ENCODE data around the gene ZC3H7A. TPM values are rescaled to one million over a fixed set of nuclear protein-coding genes. Genes with fewer than 3 reads are reported as not detected.

The ZC3H7A gene
- total RNA-seq, 1 donor from 2014 or later: 163 TPM

DNA sequence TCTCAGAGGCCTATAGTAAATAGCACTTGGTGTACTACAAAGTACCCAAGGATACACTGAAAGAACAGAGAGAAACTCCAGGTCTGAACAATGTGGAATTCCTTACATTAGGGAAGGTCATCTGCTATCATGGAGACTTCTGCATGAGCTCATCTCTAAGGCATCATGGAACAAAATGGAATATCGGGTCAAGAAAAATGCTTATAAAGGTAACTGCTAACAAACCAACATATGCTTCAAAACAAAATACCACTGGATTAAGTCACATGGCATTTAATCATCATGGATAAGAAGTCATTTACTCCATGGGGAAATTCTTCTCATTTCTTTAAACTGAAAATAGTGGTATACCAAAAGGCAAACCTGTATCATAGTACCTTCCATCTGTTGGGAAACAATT lies 88.6 kb downstream of the ZC3H7A start:
- Mint-ChIP-seq H3K27ac (no peak overlapping the region), H3K4me1 (peaks cover 15% of the 10 kb centered on the region), H3K27me3 (no peaks in the 10 kb centered on the region), H3K4me3 (no peak overlapping the region), H3K9me3 (no peaks in the 10 kb centered on the region), H3K36me3 (ENCODE audit: low read depth) (peaks cover 65% of the 10 kb centered on the region)
- CTCF ChIA-PET: interaction anchor here (1.0 to 1.2 kb wide), 2 partner anchors 8 to 19 kb away, joined by 3 to 4 read pairs; no protein-coding TSS in a partner anchor
- POLR2A ChIA-PET: no interaction called here
- no peak for DNase-seq
- intact Hi-C loops (cut with micrococcal nuclease): no loop called here
- TF ChIP-seq, protein P1, sequence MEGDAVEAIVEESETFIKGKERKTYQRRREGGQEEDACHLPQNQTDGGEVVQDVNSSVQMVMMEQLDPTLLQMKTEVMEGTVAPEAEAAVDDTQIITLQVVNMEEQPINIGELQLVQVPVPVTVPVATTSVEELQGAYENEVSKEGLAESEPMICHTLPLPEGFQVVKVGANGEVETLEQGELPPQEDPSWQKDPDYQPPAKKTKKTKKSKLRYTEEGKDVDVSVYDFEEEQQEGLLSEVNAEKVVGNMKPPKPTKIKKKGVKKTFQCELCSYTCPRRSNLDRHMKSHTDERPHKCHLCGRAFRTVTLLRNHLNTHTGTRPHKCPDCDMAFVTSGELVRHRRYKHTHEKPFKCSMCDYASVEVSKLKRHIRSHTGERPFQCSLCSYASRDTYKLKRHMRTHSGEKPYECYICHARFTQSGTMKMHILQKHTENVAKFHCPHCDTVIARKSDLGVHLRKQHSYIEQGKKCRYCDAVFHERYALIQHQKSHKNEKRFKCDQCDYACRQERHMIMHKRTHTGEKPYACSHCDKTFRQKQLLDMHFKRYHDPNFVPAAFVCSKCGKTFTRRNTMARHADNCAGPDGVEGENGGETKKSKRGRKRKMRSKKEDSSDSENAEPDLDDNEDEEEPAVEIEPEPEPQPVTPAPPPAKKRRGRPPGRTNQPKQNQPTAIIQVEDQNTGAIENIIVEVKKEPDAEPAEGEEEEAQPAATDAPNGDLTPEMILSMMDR (IDR thresholded peaks at IDR 0.05): no peak
- ATAC-seq (ENCODE audit: low read depth): no peak

DNA sequence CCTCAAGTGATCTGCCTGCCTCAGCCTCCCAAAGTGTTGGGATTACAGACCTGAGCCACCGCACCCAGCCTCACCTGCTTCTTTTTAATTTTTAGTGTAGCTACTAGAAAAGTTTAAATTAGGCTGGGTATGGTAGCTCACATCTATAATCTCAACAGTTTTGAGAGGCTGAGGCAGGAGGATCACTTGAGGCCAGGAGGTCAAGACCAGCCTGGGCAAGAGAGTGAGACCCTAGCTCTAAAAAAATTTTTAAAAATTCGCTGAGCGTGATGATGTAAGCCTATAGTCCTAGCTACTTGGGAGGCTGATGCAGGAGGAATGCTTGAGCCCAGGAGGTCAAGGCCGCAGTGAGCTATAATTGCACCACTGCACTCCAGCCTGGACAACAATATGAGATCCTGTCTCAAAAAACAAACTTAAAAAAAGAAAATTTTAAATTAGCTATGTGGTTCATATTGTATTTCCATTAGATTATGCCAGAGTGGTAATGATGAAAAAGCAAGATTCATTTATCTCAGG lies 89.3 kb downstream of the ZC3H7A start:
- TF ChIP-seq, protein P1 (IDR thresholded peaks at IDR 0.05): no peak
- no peak overlapping the region for H3K4me3 Mint-ChIP-seq
- H3K27ac Mint-ChIP-seq: no peak overlapping the region
- ATAC-seq (ENCODE audit: low read depth): no peak
- ChIA-PET POLR2A (interaction anchor here (0.7 to 0.9 kb wide), 2 partner anchors 118 to 122 kb away, joined by 3 to 6 read pairs; no protein-coding TSS in a partner anchor), CTCF (interaction anchor here (1.0 to 1.2 kb wide), 2 partner anchors 9 to 18 kb away, joined by 3 to 4 read pairs; no protein-coding TSS in a partner anchor)
- no peaks in the 10 kb centered on the region for H3K27me3 Mint-ChIP-seq
- intact Hi-C loops (cut with micrococcal nuclease): no loop called here
- no peak for DNase-seq
- peaks cover 16% of the 10 kb centered on the region for H3K4me1 Mint-ChIP-seq
- no peaks in the 10 kb centered on the region for H3K9me3 Mint-ChIP-seq
- H3K36me3 Mint-ChIP-seq (ENCODE audit: low read depth): peaks cover 69% of the 10 kb centered on the region

DNA sequence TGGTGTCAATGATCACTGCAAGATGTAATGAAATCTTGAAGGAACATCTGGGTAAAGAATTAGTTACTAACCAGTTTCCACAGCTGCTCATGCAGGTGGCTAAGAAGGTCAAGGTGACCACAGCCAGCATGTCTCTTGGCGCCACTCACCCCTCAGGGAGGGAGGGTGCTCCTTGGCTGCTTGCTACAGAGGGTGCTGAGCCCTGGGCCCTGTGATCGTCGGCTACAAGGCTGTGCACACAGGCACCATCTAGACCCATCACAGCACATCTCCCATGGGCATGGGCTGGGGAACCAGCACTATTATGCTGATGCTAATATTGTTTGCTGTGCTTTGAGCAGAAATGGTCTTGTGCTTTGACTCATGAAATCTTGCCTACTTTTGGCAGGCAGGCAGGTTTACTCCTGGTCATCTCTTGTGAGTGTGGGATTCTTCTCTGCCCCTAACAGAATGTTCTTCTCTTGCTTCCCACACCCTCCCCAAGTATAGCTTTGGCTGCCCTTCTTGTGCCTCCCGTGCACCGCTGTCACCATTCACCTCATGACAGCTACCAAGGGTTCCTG lies 90.8 kb downstream of the ZC3H7A start:
- peaks cover 12% of the 10 kb centered on the region for H3K4me1 Mint-ChIP-seq
- ChIA-PET POLR2A (no interaction called here), CTCF (no interaction called here)
- no peak for ATAC-seq (ENCODE audit: low read depth)
- H3K27ac Mint-ChIP-seq: no peak overlapping the region
- intact Hi-C loops (cut with micrococcal nuclease): no loop called here
- TF ChIP-seq, protein P1 (IDR thresholded peaks at IDR 0.05): no peak
- H3K36me3 Mint-ChIP-seq (ENCODE audit: low read depth): peaks cover 67% of the 10 kb centered on the region
- no peaks in the 10 kb centered on the region for H3K27me3 Mint-ChIP-seq
- no peak overlapping the region for H3K4me3 Mint-ChIP-seq
- no peak for DNase-seq
- H3K9me3 Mint-ChIP-seq: no peaks in the 10 kb centered on the region

DNA sequence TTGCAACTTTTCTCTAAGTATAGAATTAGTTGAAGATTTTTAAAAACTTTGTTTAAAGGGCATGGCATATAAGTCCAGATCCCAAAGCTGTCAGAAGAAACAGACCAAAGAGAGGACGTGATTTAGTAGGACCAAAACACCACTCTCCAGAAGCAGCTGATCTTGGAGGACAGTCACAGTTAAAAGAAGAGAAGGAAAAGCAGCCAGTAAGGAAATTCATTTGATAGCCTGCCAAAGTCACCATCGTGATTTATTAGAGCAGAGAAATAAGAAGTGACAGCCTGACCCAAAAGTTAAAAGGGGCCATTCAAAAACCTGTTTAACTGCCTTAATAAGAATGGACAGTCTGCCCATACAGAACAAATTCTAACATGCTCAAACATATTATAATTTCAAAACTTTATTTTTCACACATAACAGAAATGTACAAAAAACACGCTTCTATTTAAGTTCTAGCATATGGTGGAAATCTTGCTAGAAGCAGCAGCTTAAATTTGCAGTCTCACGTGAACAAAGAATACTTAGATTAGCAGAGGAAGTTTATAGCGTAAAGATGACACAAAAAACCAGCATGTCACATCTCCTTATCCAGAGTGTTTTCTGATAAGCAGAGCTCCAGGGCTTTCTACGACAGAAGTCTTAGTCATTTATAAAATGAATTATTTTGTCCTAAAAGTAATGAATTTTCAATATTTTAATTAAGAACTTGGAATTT lies 91.6 kb downstream of the ZC3H7A start:
- H3K9me3 Mint-ChIP-seq: no peaks in the 10 kb centered on the region
- H3K27ac Mint-ChIP-seq: no peak overlapping the region
- intact Hi-C loops (cut with micrococcal nuclease): no loop called here
- TF ChIP-seq, protein P1 (IDR thresholded peaks at IDR 0.05): no peak
- H3K36me3 Mint-ChIP-seq (ENCODE audit: low read depth): peaks cover 70% of the 10 kb centered on the region
- H3K27me3 Mint-ChIP-seq: no peaks in the 10 kb centered on the region
- H3K4me1 Mint-ChIP-seq: peaks cover 12% of the 10 kb centered on the region
- ChIA-PET CTCF (no interaction called here), POLR2A (no interaction called here)
- DNase-seq: no peak
- no peak overlapping the region for H3K4me3 Mint-ChIP-seq
- no peak for ATAC-seq (ENCODE audit: low read depth)

Other genes with a start within 250 kb of the ZC3H7A start
- 124 and 126 TPM in 2 replicates for gene LITAF, start 210.3 kb downstream of the ZC3H7A start, total RNA-seq
- 31.9 and 32.1 TPM in 2 replicates for gene SNN, start 128.8 kb downstream of the ZC3H7A start, total RNA-seq
- 54.3 and 63.2 TPM in 2 replicates for gene TXNDC11, start 54.4 kb downstream of the ZC3H7A start, total RNA-seq
- gene RSL1D1, start 54.3 kb upstream of the ZC3H7A start, total RNA-seq: 224 and 265 TPM in 2 replicates
- 99.9 and 101 TPM in 2 replicates for gene GSPT1, start 118.7 kb upstream of the ZC3H7A start, total RNA-seq
- gene NPIPB2, start 144.8 kb upstream of the ZC3H7A start, total RNA-seq: 13.8 and 18.7 TPM in 2 replicates
- 6.9 and 8.0 TPM in 2 replicates for gene TNFRSF17, start 168.0 kb upstream of the ZC3H7A start, total RNA-seq
- 173 and 195 TPM in 2 replicates for gene SNX29, start 179.5 kb upstream of the ZC3H7A start, total RNA-seq